ENCODE measurements around the gene DDX55. TPM values are rescaled to one million over a fixed set of nuclear protein-coding genes. Genes with fewer than 3 reads are reported as not detected.
"Not testable (repeated sequence)": the region's sequence is repeated elsewhere in the genome, so short reads cannot be mapped to it uniquely, and the experiment has no call there.

Gene DDX55
- total RNA-seq, 1 donor from 2014 or later = 42.8 TPM

DNA sequence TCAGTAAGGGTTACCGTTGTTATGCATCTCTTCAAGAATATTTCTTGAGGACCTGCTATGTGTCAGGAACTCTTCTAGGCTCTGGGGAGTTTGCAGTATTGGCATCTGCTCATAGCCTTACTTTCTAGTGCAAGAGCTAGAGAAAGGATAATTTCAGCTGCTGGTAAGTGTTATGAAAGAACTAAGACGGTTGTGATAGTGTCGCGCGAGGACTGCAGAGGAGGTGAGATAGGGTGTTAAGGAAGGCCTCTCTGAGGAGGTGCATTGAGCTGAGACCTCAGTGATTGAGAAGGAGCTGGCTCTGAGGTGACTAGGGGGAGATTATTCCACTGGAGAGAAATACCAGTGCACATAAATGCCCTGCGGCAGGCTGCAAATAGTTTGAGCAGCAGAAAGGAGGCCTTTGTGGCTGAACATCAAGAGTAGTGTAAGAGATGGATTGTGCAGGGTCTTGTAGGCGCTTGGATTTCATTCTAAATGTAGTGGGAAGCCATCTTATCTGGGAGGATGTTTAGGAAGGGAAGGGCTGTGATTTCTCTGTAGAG is 824 bp downstream of the DDX55 start:
- no peaks in the 10 kb centered on the region for H3K9me3 Mint-ChIP-seq
- peaks cover 11% of the 10 kb centered on the region for H3K36me3 Mint-ChIP-seq (ENCODE audit: low read depth)

DNA sequence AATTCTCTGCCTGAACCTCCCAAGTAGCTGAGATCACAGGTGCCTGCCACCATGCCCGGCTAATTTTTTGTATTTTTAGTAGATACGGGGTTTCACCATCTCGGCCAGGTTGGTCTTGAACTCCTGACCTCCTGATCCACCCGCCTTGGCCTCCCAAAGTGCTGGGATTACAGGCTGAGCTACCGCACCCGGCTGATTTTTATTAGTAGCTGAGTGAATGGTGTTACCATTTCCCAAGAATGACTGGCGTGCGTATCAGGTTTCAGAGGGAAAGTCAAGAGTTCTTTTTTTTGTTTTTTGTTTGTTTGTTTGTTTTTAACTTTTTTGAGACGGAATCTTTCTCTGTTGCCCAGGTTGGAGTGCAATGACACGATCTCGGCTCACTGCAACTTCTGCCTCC is 1.6 kb downstream of the DDX55 start:
- Mint-ChIP-seq H3K36me3 (ENCODE audit: low read depth) (peaks cover 13% of the 10 kb centered on the region), H3K4me3 (peak overlapping the region; percentile 92), H3K4me1 (peaks cover 23% of the 10 kb centered on the region)
- H3K9me3 Mint-ChIP-seq; DNase-seq (ENCODE audit: low read depth, low spot score); H3K27ac Mint-ChIP-seq (ENCODE audit: unreplicated experiment); H3K27me3 Mint-ChIP-seq (ENCODE audit: low read depth): not testable (repeated sequence)

More for the DNA sequence above, 824 bp downstream of the DDX55 start:
- TF ChIP-seq, protein P1, sequence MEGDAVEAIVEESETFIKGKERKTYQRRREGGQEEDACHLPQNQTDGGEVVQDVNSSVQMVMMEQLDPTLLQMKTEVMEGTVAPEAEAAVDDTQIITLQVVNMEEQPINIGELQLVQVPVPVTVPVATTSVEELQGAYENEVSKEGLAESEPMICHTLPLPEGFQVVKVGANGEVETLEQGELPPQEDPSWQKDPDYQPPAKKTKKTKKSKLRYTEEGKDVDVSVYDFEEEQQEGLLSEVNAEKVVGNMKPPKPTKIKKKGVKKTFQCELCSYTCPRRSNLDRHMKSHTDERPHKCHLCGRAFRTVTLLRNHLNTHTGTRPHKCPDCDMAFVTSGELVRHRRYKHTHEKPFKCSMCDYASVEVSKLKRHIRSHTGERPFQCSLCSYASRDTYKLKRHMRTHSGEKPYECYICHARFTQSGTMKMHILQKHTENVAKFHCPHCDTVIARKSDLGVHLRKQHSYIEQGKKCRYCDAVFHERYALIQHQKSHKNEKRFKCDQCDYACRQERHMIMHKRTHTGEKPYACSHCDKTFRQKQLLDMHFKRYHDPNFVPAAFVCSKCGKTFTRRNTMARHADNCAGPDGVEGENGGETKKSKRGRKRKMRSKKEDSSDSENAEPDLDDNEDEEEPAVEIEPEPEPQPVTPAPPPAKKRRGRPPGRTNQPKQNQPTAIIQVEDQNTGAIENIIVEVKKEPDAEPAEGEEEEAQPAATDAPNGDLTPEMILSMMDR (conservative IDR thresholded peaks at IDR 0.05) = no peak
- no peak for DNase-seq (ENCODE audit: low read depth, low spot score)
- Mint-ChIP-seq H3K4me3 (peak overlapping the region; percentile 92), H3K27me3 (ENCODE audit: low read depth) (no peaks in the 10 kb centered on the region), H3K4me1 (peaks cover 23% of the 10 kb centered on the region), H3K27ac (ENCODE audit: unreplicated experiment) (peak overlapping the region; percentile 25)

DNA sequence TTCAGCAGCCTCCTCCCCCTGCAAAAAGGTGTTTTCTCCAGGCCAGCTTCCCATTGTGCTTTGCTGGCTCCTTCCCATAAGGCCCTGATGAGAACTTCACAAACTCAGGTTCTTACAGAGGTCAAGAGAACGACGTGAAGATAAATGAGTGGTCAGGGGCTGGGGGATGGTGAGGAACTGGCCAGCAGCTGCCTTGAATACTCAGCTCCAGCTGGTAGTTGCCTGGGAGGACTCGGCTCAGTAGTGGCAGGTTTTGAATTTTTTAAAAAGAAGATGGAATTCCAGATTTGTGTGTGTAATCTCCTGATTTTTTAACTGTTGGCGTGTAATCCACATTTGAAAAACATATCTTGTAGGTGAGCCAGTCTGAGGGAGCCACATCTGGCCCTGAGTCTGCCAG is 5.9 kb downstream of the DDX55 start:
- H3K27ac Mint-ChIP-seq (ENCODE audit: unreplicated experiment) = no peak overlapping the region
- no peak overlapping the region for H3K4me3 Mint-ChIP-seq
- no peaks in the 10 kb centered on the region for H3K27me3 Mint-ChIP-seq (ENCODE audit: low read depth)
- H3K36me3 Mint-ChIP-seq (ENCODE audit: low read depth) = peaks cover 23% of the 10 kb centered on the region
- TF ChIP-seq, protein P1 (conservative IDR thresholded peaks at IDR 0.05) = no peak
- DNase-seq (ENCODE audit: low read depth, low spot score) = no peak
- peaks cover 5% of the 10 kb centered on the region for H3K4me1 Mint-ChIP-seq
- H3K9me3 Mint-ChIP-seq = no peaks in the 10 kb centered on the region

GRCh38 chr12:123608182-123608581 is 6.3 kb downstream of the DDX55 start:
- no peaks in the 10 kb centered on the region for H3K27me3 Mint-ChIP-seq (ENCODE audit: low read depth)
- H3K27ac Mint-ChIP-seq (ENCODE audit: unreplicated experiment) = no peak overlapping the region
- no peaks in the 10 kb centered on the region for H3K9me3 Mint-ChIP-seq
- DNase-seq (ENCODE audit: low read depth, low spot score) = no peak
- peaks cover 1% of the 10 kb centered on the region for H3K4me1 Mint-ChIP-seq
- H3K4me3 Mint-ChIP-seq = no peak overlapping the region
- peaks cover 23% of the 10 kb centered on the region for H3K36me3 Mint-ChIP-seq (ENCODE audit: low read depth)
- TF ChIP-seq, protein P1 (conservative IDR thresholded peaks at IDR 0.05) = no peak

- no peak for DNase-seq (ENCODE audit: low read depth, low spot score)
- Mint-ChIP-seq H3K27me3 (ENCODE audit: low read depth) (no peaks in the 10 kb centered on the region), H3K27ac (ENCODE audit: unreplicated experiment) (no peak overlapping the region), H3K4me3 (no peak overlapping the region), H3K36me3 (ENCODE audit: low read depth) (peaks cover 28% of the 10 kb centered on the region), H3K4me1 (no peaks in the 10 kb centered on the region), H3K9me3 (no peaks in the 10 kb centered on the region)
- TF ChIP-seq, protein P1 (conservative IDR thresholded peaks at IDR 0.05) = no peak
Measured at GRCh38 chr12:123614110-123614509, 12.2 kb downstream of the DDX55 start.

- H3K27ac Mint-ChIP-seq (ENCODE audit: unreplicated experiment) = no peak overlapping the region
- H3K27me3 Mint-ChIP-seq (ENCODE audit: low read depth) = no peaks in the 10 kb centered on the region
Measured at GRCh38 chr12:123614531-123614930, 12.6 kb downstream of the DDX55 start.

More at GRCh38 chr12:123614531-123614930, 12.6 kb downstream of the DDX55 start:
- Mint-ChIP-seq H3K4me3 (no peak overlapping the region), H3K4me1 (no peaks in the 10 kb centered on the region), H3K36me3 (ENCODE audit: low read depth) (peaks cover 28% of the 10 kb centered on the region), H3K9me3 (no peaks in the 10 kb centered on the region)
- DNase-seq (ENCODE audit: low read depth, low spot score) = no peak
- TF ChIP-seq, protein P1 (conservative IDR thresholded peaks at IDR 0.05) = no peak

Measured in neural crest cell (in vitro differentiated cells).